Astrocyte (in vitro differentiated cells and primary cell): ENCODE results near the gene KCNA5. TPM values are rescaled to one million over a fixed set of nuclear protein-coding genes. Genes with fewer than 3 reads are reported as not detected.

Source experiments
- DNase-seq: peaks from one replicate; pipeline ENCODE4 v3.0.0-alpha.2; 2010; ENCODE audit warnings: low read depth
- FAIRE-seq: peaks from 2 replicates; lab custom pipeline; 2011; peaks lifted over from hg19 to GRCh38; lab: Jason Lieb, UNC
- H2AFZ ChIP-seq: 2 replicates; pipeline ENCODE4 v1.6.0; 2012; ENCODE audit warnings: low read depth, low read length, inconsistent platforms
- H3K27ac ChIP-seq: 2 replicates; pipeline ENCODE4 v1.5.1; 2011; ENCODE audit warnings: low read depth, low read length, inconsistent platforms
- H3K27me3 ChIP-seq: 2 replicates; pipeline ENCODE4 v1.6.0; 2011; ENCODE audit warnings: low read length, inconsistent platforms; ENCODE audit not compliant: insufficient read depth
- H3K36me3 ChIP-seq: 2 replicates; pipeline ENCODE4 v1.5.1; 2011; ENCODE audit warnings: low read length, inconsistent platforms; ENCODE audit not compliant: insufficient read depth
- H3K4me1 ChIP-seq: 2 replicates; pipeline ENCODE4 v1.5.1; 2011; ENCODE audit warnings: low read length, inconsistent platforms; ENCODE audit not compliant: insufficient read depth
- H3K4me2 ChIP-seq: 2 replicates; pipeline ENCODE4 v1.6.0; 2012; ENCODE audit warnings: low read length, inconsistent platforms
- H3K4me3 ChIP-seq: 2 replicates; pipeline ENCODE4 v1.5.1; 2011; ENCODE audit warnings: low read depth, mild to moderate bottlenecking, low read length, inconsistent platforms; ENCODE audit not compliant: insufficient read depth
- H3K79me2 ChIP-seq: 2 replicates; pipeline ENCODE4 v1.6.0; 2012; ENCODE audit warnings: mild to moderate bottlenecking, low read length, inconsistent platforms; ENCODE audit not compliant: insufficient read depth
- H3K9ac ChIP-seq: 2 replicates; pipeline ENCODE4 v1.6.0; 2012; ENCODE audit warnings: mild to moderate bottlenecking, low read length, inconsistent platforms
- H3K9me3 ChIP-seq: 2 replicates; pipeline ENCODE4 v1.5.1; 2012; ENCODE audit warnings: low read depth, mild to moderate bottlenecking, low read length, inconsistent platforms; ENCODE audit not compliant: insufficient read depth
- H4K20me1 ChIP-seq: 2 replicates; pipeline ENCODE4 v1.6.0; 2012; ENCODE audit warnings: low read length, inconsistent platforms; ENCODE audit not compliant: insufficient read depth
- H3K27ac Mint-ChIP-seq: one replicate; pipeline ENCODE4 v1.8.0; 2021; ENCODE audit warnings: mild to moderate bottlenecking, mixed read lengths; ENCODE audit not compliant: unreplicated experiment
- H3K27me3 Mint-ChIP-seq: one replicate; pipeline ENCODE4 v1.8.0; 2021; ENCODE audit warnings: low read depth, mixed read lengths; ENCODE audit not compliant: unreplicated experiment
- H3K36me3 Mint-ChIP-seq: one replicate; pipeline ENCODE4 v1.8.0; 2021; ENCODE audit warnings: low read depth, mixed read lengths; ENCODE audit not compliant: unreplicated experiment
- H3K4me1 Mint-ChIP-seq: one replicate; pipeline ENCODE4 v1.8.0; 2021; ENCODE audit warnings: low read depth, mixed read lengths; ENCODE audit not compliant: unreplicated experiment
- H3K4me3 Mint-ChIP-seq: one replicate; pipeline ENCODE4 v1.8.0; 2021; ENCODE audit warnings: mild to moderate bottlenecking, moderate library complexity, mixed read lengths; ENCODE audit not compliant: unreplicated experiment
- H3K9me3 Mint-ChIP-seq: one replicate; pipeline ENCODE4 v1.8.0; 2021; ENCODE audit warnings: mild to moderate bottlenecking, mixed read lengths; ENCODE audit not compliant: unreplicated experiment
- CTCF ChIP-seq: IDR thresholded peaks from 2 replicates; pipeline ENCODE4 v1.5.1; 2011; ENCODE audit warnings: low read depth, mild to moderate bottlenecking, inconsistent platforms, low read length, moderate library complexity; ENCODE audit not compliant: insufficient read depth
- EZH2 ChIP-seq: IDR thresholded peaks from 2 replicates; pipeline ENCODE4 v1.6.1; 2012; ENCODE audit warnings: mild to moderate bottlenecking, low read length, inconsistent platforms; ENCODE audit not compliant: insufficient read depth
- total RNA-seq: library from RNA; stranded (reverse); gene quantifications from 2 replicates; pipeline ENCODE4 v1.2.1, GENCODE V29; 2021

The KCNA5 gene
- total RNA-seq, 1 donor from 2014 or later = not detected

GRCh38 chr12:5047094-5047493, 3.4 kb downstream of the KCNA5 start:
- no peak overlapping the region for H3K9ac ChIP-seq
- H2AFZ ChIP-seq = no peak overlapping the region
- FAIRE-seq (no peak), DNase-seq (no peak)
- Mint-ChIP-seq H3K27ac (peak overlapping the region; percentile 69), H3K4me1 (no peaks in the 10 kb centered on the region), H3K36me3 (peaks cover 2% of the 10 kb centered on the region), H3K27me3 (peaks cover 76% of the 10 kb centered on the region), H3K4me3 (no peak overlapping the region), H3K9me3 (no peaks in the 10 kb centered on the region)
- no peak for TF ChIP-seq CTCF
- no peak for TF ChIP-seq EZH2
- no peaks in the 10 kb centered on the region for H3K79me2 ChIP-seq
- no peaks in the 10 kb centered on the region for H4K20me1 ChIP-seq
- H3K27ac ChIP-seq = no peak overlapping the region
- no peaks in the 10 kb centered on the region for H3K4me1 ChIP-seq
- H3K4me3 ChIP-seq = no peak overlapping the region
- no peak overlapping the region for H3K4me2 ChIP-seq
- peaks cover 50% of the 10 kb centered on the region for H3K27me3 ChIP-seq
- no peaks in the 10 kb centered on the region for H3K9me3 ChIP-seq
- H3K36me3 ChIP-seq = no peaks in the 10 kb centered on the region

DNA sequence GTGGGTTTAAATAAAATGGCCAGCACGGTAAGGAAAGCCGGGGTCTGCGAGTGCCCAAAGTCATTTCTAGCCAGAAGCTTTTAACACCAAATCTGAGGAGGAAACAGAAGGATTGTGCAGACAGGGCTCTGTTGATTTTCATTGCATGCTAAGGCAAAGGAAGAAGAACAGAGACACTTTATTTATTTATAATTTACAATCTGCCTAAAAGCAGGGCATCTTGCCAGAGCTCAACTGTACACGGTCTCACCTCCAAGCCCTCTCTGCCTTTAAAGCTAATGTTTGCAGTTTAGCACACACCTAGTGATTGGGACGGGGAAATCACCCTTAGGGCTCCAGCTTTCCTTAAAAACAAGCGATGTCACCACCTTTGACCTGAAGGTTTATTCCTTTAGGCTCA, 4.0 kb downstream of the KCNA5 start:
- H3K9ac ChIP-seq = no peak overlapping the region
- no peaks in the 10 kb centered on the region for H4K20me1 ChIP-seq
- no peak overlapping the region for H3K27ac ChIP-seq
- FAIRE-seq (no peak), DNase-seq (no peak)
- no peaks in the 10 kb centered on the region for H3K79me2 ChIP-seq
- Mint-ChIP-seq H3K4me3 (no peak overlapping the region), H3K4me1 (no peaks in the 10 kb centered on the region), H3K36me3 (peaks cover 2% of the 10 kb centered on the region), H3K27ac (no peak overlapping the region), H3K27me3 (peaks cover 76% of the 10 kb centered on the region), H3K9me3 (no peaks in the 10 kb centered on the region)
- no peaks in the 10 kb centered on the region for H3K36me3 ChIP-seq
- H3K4me1 ChIP-seq = no peaks in the 10 kb centered on the region
- no peak overlapping the region for H3K4me2 ChIP-seq
- H3K9me3 ChIP-seq = no peaks in the 10 kb centered on the region
- H2AFZ ChIP-seq = no peak overlapping the region
- peaks cover 48% of the 10 kb centered on the region for H3K27me3 ChIP-seq
- H3K4me3 ChIP-seq = no peak overlapping the region
- no peak for TF ChIP-seq CTCF
- TF ChIP-seq EZH2 = no peak

- Mint-ChIP-seq H3K4me1 (no peaks in the 10 kb centered on the region), H3K4me3 (no peak overlapping the region), H3K9me3 (no peaks in the 10 kb centered on the region), H3K27ac (no peak overlapping the region), H3K36me3 (peaks cover 2% of the 10 kb centered on the region), H3K27me3 (peaks cover 68% of the 10 kb centered on the region)
- H3K36me3 ChIP-seq = no peaks in the 10 kb centered on the region
- no peaks in the 10 kb centered on the region for H3K79me2 ChIP-seq
- H3K4me3 ChIP-seq = no peak overlapping the region
- H3K9ac ChIP-seq = no peak overlapping the region
- TF ChIP-seq EZH2 (no peak), CTCF (no peak)
- no peaks in the 10 kb centered on the region for H3K9me3 ChIP-seq
- FAIRE-seq (no peak), DNase-seq (no peak)
- H3K27ac ChIP-seq = no peak overlapping the region
- no peaks in the 10 kb centered on the region for H4K20me1 ChIP-seq
- peaks cover 34% of the 10 kb centered on the region for H3K27me3 ChIP-seq
- no peaks in the 10 kb centered on the region for H3K4me1 ChIP-seq
- no peak overlapping the region for H3K4me2 ChIP-seq
- H2AFZ ChIP-seq = no peak overlapping the region
These were observed 6.9 kb downstream of the KCNA5 start for GRCh38 chr12:5050542-5050941.
